Activated CD4-positive, alpha-beta T cell treated with anti-CD3 and anti-CD28 coated beads for 36 hours (primary cell): Measurements from ENCODE around the gene GJB2. TPM values are rescaled to one million over a fixed set of nuclear protein-coding genes. Genes with fewer than 3 reads are reported as not detected.

ENCODE experiments used
- ATAC-seq: fragments of 200-7000 bp; cut with Tn5 transposase; one replicate; pipeline ENCODE4 v1.10.0; 2021; ENCODE audit warnings: mild to moderate bottlenecking, moderate library complexity
- CTCF ChIA-PET: fragments of 350-600 bp; sonication (Branson Sonifier 250); formaldehyde crosslinking; loops from one replicate; lab custom pipeline; 2021; ENCODE audit warnings: antibody characterized with exemption; lab: Charles Lee
- POLR2A ChIA-PET: fragments of 350-600 bp; sonication (Branson Sonifier 250); formaldehyde crosslinking; loops from one replicate; lab custom pipeline; 2021; ENCODE audit warnings: antibody characterized with exemption, inconsistent platforms; lab: Charles Lee
- DNase-seq: peaks from one replicate; pipeline ENCODE4 v3.0.0-alpha.2; 2020
- H3K27ac Mint-ChIP-seq: one replicate; pipeline ENCODE4 v1.8.0; 2021; ENCODE audit warnings: mixed read lengths
- H3K27me3 Mint-ChIP-seq: one replicate; pipeline ENCODE4 v1.8.0; 2021; ENCODE audit warnings: mixed read lengths
- H3K36me3 Mint-ChIP-seq: one replicate; pipeline ENCODE4 v1.8.0; 2021; ENCODE audit warnings: low read depth, mixed read lengths
- H3K4me1 Mint-ChIP-seq: one replicate; pipeline ENCODE4 v1.8.0; 2021; ENCODE audit warnings: mixed read lengths
- H3K4me3 Mint-ChIP-seq: one replicate; pipeline ENCODE4 v1.8.0; 2021; ENCODE audit warnings: mild to moderate bottlenecking, moderate library complexity, mixed read lengths
- H3K9me3 Mint-ChIP-seq: one replicate; pipeline ENCODE4 v1.8.0; 2021; ENCODE audit warnings: low read depth, mixed read lengths
- intact Hi-C, 2 experiments: fragments of 100-400 bp; cut with DNase I in 1 of 2; cut with micrococcal nuclease in 1 of 2; formaldehyde crosslinking; loops; one replicate each; pipeline versions ENCODE4 v1.14.2 to v1.15.1; 2022 to 2024; cut with DNase I, micrococcal nuclease
- total RNA-seq, 2 experiments: library from RNA; stranded (reverse); gene quantifications; one replicate each; pipeline ENCODE4 v1.2.3, GENCODE V29; 2021

GJB2 gene
- total RNA-seq, 2 experiments from 2014 or later, result 9.0 to 9.9 TPM

DNA sequence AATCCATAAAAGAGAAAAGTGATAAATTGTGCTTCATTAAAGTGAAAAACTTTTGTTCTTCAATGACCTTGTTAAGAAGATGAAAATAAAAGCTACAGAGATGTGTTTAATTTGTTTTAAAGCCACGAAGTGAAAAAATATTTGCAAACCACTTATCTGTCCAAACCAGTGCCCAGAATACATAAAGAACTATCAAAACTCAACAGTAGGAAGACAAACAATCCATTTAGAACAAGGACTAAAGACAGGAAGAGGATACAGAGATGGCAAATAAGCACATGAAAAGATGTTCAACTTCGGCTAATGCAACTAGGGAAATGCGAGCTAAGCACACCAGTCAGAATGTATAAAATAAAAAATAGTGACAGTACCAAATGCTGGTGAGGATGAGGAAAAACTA is 24.4 kb upstream of the GJB2 start:
- Mint-ChIP-seq H3K9me3 (no peaks in the 10 kb centered on the region), H3K36me3 (no peaks in the 10 kb centered on the region), H3K27ac (no peak overlapping the region), H3K27me3 (no peaks in the 10 kb centered on the region), H3K4me1 (peaks cover 17% of the 10 kb centered on the region), H3K4me3 (no peak overlapping the region)
- ATAC-seq, result no peak
- ChIA-PET CTCF (interaction anchor here (1.1 to 1.8 kb wide), 3 partner anchors 14 to 34 kb away, joined by 3 to 4 read pairs (median 3); no protein-coding TSS in a partner anchor), POLR2A (interaction anchor here (0.5 to 0.6 kb wide), 2 partner anchors 101 to 323 kb away, joined by 3 to 6 read pairs; no protein-coding TSS in a partner anchor)
- intact Hi-C loops, result no loop called here
- no peak for DNase-seq

DNA sequence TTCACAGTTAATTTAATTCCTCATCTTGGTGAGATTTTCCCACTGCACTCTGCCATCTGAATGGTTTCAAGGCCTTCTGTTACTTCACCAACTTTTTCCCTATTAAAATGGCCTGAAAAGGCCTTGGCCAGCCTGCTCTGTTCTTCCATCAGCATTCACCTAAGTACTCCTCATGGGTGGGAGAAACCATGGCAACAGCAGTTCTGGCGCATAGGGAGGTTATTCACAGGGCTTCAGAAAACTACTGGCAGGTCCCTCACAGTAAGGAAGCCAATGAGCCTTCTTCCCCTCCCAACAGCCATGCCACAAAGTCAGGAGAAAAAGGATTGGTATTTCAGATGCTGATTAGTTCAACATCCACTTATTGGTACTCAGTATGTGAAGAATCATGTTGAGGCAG is 17.2 kb upstream of the GJB2 start:
- no peaks in the 10 kb centered on the region for H3K9me3 Mint-ChIP-seq
- peaks cover 6% of the 10 kb centered on the region for H3K27me3 Mint-ChIP-seq
- CTCF ChIA-PET, result interaction anchor here (0.5 to 1.9 kb wide), 2 partner anchors 13 to 109 kb away, joined by 3 to 10 read pairs; no protein-coding TSS in a partner anchor
- no peak for DNase-seq
- H3K4me3 Mint-ChIP-seq, result no peak overlapping the region
- H3K27ac Mint-ChIP-seq, result no peak overlapping the region
- H3K4me1 Mint-ChIP-seq, result no peaks in the 10 kb centered on the region
- no peak for ATAC-seq
- no peaks in the 10 kb centered on the region for H3K36me3 Mint-ChIP-seq
- intact Hi-C loops, result no loop called here
- POLR2A ChIA-PET, result no interaction called here

DNA sequence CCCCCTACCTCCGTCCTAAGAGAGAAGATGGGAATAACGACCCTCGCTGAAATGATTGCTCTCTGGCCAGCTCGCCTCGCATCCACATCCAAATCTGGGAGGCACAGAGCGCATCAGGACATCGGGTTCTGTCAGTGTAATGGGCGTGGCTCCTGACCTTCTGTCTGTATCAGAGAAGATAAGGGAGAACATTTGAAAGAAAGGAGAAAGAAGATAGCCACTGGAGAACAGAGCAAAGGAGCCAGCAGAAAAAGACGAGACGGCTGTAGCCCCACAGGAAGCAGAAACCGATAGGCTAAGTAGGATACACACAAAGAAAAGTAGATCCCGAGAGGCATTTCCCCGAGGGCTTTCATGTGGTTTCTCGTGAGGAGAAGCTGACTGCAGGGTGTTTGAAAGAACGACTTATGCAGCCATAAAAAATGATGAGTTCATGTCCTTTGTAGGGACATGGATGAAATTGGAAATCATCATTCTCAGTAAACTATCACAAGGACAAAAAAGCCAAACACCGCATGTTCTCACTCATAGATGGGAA is 14.0 kb upstream of the GJB2 start:
- ATAC-seq, result no peak
- no peak overlapping the region for H3K27ac Mint-ChIP-seq
- DNase-seq, result no peak
- no peaks in the 10 kb centered on the region for H3K4me1 Mint-ChIP-seq
- H3K27me3 Mint-ChIP-seq, result peaks cover 6% of the 10 kb centered on the region
- intact Hi-C loops, result no loop called here
- peaks cover under 1% of the 10 kb centered on the region for H3K36me3 Mint-ChIP-seq
- ChIA-PET CTCF (interaction anchor here (1.1 kb wide), 1 partner anchor 9 kb away, joined by 4 read pairs; no protein-coding TSS in a partner anchor), POLR2A (no interaction called here)
- no peaks in the 10 kb centered on the region for H3K9me3 Mint-ChIP-seq
- no peak overlapping the region for H3K4me3 Mint-ChIP-seq

DNA sequence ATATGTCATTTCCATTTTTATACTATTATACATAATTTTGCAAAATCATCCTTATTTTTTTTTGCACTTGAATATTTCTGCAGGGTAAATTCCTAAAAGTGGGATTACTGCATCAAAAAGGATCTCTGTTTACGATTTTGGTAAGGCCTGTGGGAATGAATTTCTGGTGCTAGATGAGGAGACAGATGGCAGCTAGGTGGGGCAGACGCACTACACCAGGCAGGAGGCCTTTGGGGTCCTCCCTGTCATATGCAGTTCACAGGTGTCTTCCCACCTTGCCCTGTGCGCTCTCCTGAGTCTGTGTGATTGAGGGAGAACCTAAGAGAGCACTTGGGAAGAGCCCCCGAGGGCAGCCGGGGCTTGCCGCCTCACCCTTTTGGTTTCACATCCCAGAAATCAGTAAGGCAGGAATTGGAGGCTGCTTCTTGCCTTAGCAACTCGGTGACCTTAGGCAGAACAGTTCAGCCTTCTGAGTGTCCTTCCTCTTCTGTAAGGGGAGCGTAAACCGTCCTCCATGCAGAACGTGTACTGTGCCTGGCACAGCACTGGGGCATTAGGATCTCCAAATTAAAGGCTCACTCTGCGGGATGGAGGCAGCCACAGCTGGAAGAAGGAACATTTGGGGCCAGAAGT is 13.4 kb upstream of the GJB2 start:
- Mint-ChIP-seq H3K27me3 (peaks cover 6% of the 10 kb centered on the region), H3K27ac (no peak overlapping the region), H3K4me1 (no peaks in the 10 kb centered on the region), H3K9me3 (no peaks in the 10 kb centered on the region), H3K4me3 (no peak overlapping the region), H3K36me3 (peaks cover 1% of the 10 kb centered on the region)
- ChIA-PET CTCF (interaction anchor here (1.0 to 1.1 kb wide), 2 partner anchors 9 to 280 kb away, joined by 3 to 4 read pairs; no protein-coding TSS in a partner anchor), POLR2A (no interaction called here)
- intact Hi-C loops, result no loop called here
- ATAC-seq (no peak), DNase-seq (no peak)

DNA sequence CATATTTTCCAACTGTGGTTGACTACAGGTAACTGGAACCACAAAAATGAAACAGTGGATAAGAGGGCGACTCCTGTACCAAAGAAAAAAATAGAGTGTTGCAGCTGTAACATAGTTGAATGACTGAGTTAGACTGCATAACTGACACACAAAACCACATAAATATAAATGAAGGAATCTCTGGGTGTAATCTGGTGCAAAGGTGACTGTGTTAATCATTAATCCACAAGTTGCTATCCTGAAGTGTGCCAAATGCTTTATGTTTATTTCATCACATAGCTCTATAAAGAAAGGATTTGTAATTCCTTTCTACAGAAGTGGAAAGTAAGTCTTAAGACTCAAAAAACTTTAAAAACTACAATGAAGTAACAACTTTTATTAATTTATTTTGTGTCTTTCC is 6.0 kb upstream of the GJB2 start:
- peaks cover 19% of the 10 kb centered on the region for H3K4me1 Mint-ChIP-seq
- ATAC-seq (no peak), DNase-seq (no peak)
- H3K27ac Mint-ChIP-seq, result no peak overlapping the region
- intact Hi-C loops, result loop anchor here (5.0 to 10.0 kb wide), 5 partner anchors 94 to 729 kb away; no protein-coding TSS in a partner anchor
- ChIA-PET POLR2A (no interaction called here), CTCF (interaction anchor here (0.5 to 5.9 kb wide), 8 partner anchors 32 to 805 kb away, joined by 3 to 87 read pairs (median 4); no protein-coding TSS in a partner anchor)
- H3K4me3 Mint-ChIP-seq, result no peak overlapping the region
- peaks cover 27% of the 10 kb centered on the region for H3K27me3 Mint-ChIP-seq
- peaks cover 1% of the 10 kb centered on the region for H3K36me3 Mint-ChIP-seq
- H3K9me3 Mint-ChIP-seq, result no peaks in the 10 kb centered on the region

DNA sequence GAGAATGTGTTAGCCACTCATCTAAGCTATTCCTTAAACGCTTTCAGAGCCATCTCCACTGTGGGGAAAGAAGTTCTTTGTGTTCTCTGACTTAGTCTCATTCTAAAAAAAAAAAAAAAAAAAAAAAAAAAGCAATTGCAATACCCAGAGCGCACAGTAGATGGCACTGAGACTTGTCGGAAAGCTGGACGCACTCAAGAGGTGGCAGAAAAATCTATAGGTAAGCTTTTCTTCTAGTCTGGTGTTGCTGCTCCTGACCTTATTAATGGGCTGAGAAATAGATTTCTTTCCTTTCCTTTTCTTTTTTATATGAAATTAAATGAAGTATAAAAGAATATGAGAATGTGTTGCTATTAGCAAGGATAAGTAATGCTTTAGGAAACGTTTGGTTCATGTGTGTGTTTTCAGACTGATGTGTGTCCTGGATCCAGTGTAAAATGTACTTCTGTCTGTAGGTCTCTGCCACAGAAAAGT is 4.7 kb upstream of the GJB2 start:
- peaks cover 28% of the 10 kb centered on the region for H3K27me3 Mint-ChIP-seq
- CTCF ChIA-PET, result interaction anchor here (0.5 to 5.9 kb wide), 42 partner anchors 9 to 1747 kb away, joined by 3 to 87 read pairs (median 4); partner anchors contain the start of gene IL17D
- H3K36me3 Mint-ChIP-seq, result peaks cover 1% of the 10 kb centered on the region
- no peak overlapping the region for H3K4me3 Mint-ChIP-seq
- no peaks in the 10 kb centered on the region for H3K9me3 Mint-ChIP-seq
- POLR2A ChIA-PET, result interaction anchor here (0.5 to 1.1 kb wide), 2 partner anchors 89 to 328 kb away, joined by 4 to 6 read pairs; partner anchors contain the start of gene CRYL1
- peak; percentile 41 for ATAC-seq
- no peak overlapping the region for H3K27ac Mint-ChIP-seq
- intact Hi-C loops, result loop anchor here (1.0 to 10.0 kb wide), 7 partner anchors 95 to 730 kb away; no protein-coding TSS in a partner anchor
- peaks cover 21% of the 10 kb centered on the region for H3K4me1 Mint-ChIP-seq
- peak; percentile 41 for DNase-seq

DNA sequence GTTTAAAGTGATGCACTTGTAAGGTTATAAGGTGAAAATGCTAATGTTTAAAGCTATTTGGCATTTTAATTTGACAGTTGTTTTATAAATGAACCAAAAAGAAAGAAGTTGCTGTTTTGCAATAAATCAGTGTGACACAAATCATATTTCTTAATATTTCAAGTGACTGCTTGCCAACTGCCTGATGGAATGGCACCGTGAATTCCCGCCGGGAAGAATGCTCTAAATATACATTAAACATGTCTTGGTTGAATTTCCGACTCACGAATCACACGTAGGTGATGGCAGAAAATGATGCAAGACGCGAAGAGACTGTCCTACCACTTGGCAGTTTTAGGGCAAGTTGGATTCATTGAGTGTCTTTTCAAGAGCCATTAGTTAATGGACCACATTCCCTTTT is 3.1 kb upstream of the GJB2 start:
- CTCF ChIA-PET, result interaction anchor here (0.6 to 5.9 kb wide), 12 partner anchors 9 to 319 kb away, joined by 3 to 87 read pairs (median 3); no protein-coding TSS in a partner anchor
- Mint-ChIP-seq H3K4me3 (no peak overlapping the region), H3K4me1 (peaks cover 24% of the 10 kb centered on the region), H3K27ac (no peak overlapping the region), H3K9me3 (no peaks in the 10 kb centered on the region), H3K36me3 (no peaks in the 10 kb centered on the region), H3K27me3 (peaks cover 40% of the 10 kb centered on the region)
- DNase-seq (no peak), ATAC-seq (no peak)
- intact Hi-C loops, result loop anchor here (5.0 to 10.0 kb wide), 5 partner anchors 96 to 732 kb away; no protein-coding TSS in a partner anchor
- POLR2A ChIA-PET, result interaction anchor here (0.6 kb wide), 1 partner anchor 280 kb away, joined by 3 read pairs; no protein-coding TSS in a partner anchor

DNA sequence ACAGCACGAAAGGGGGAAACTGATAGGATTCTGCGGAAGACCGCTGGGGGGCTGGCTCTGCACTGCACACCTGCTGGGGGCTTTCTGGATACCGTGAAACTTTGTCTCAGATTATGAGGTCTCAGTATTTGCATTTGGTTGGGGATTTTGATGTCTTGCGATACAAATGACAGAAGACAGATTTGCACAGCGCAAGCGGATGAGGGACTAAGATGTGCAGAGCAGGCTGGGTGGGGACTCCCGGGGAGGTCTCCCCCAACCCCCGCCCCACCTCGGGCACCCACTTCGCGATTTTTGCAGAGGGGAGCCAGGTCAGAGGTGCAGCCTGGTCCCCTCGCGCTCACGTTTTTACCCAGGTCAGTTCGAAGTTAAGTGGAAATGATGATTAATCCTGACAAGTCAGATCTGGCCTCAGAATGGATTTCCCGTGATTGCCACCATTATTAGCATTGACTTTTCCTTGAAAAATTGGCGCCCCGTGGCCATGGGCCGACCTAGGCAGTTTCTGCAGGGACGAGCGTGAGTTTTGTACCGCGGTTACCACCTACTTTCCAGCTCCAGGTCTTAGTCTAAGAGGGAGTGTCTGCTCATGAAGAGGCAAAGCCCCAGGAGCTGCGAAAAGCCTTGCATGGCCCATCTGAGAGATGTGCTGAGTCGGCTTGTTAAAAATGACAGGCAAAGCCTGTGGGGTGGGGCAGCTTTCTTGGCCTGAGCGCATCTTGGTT is 1.3 kb upstream of the GJB2 start:
- DNase-seq, result peak; percentile 53
- Mint-ChIP-seq H3K9me3 (no peaks in the 10 kb centered on the region), H3K4me1 (peaks cover 20% of the 10 kb centered on the region), H3K36me3 (no peaks in the 10 kb centered on the region), H3K27ac (no peak overlapping the region), H3K4me3 (peak overlapping the region; percentile 61), H3K27me3 (peaks cover 47% of the 10 kb centered on the region)
- ChIA-PET POLR2A (no interaction called here), CTCF (interaction anchor here (0.7 to 5.9 kb wide), 8 partner anchors 11 to 301 kb away, joined by 3 to 87 read pairs (median 4); no protein-coding TSS in a partner anchor)
- peak; percentile 57 for ATAC-seq
- intact Hi-C loops, result loop anchor here (5.0 to 10.0 kb wide), 2 partner anchors 508 to 731 kb away; partner anchors contain the start of gene IL17D (in 2 of the 2)

DNA sequence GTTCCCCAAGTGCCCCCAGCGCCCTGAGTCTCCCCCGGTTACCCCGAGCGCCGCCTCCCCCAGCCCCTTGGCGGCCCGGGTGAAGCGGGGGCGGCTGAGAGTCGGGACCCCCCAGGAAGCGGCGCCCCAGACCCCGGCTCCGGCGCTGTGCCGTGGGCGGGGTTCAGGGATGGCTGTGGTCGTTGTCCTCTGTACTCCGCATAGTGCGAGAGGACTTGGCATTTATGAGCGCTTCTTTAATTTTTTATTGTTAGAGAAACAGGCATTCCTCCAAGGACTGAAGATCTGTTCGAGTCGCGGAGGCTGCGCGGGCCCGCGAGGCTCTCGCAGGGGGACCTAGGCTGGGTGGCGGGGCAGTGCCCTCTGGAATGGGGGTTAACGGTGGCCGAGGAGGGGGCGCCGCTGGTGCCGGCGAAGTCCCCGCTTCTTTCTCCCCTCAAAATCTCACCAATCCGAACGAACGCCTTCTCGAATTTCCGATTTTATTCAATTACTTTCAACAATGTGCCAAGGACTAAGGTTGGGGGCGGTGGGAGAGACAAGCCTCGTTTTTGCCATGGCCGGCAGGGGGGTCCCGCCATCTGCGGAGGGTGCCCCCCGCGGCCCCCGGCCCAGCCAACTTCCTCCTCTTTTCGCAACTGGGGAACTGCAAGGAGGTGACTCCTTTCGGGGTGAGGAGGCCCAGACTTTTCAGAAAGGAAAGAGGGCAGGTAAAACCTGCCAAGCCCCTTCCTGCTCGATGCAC is 596 bp upstream of the GJB2 start:
- Mint-ChIP-seq H3K4me1 (peaks cover 20% of the 10 kb centered on the region), H3K27me3 (peaks cover 48% of the 10 kb centered on the region), H3K27ac (no peak overlapping the region), H3K36me3 (no peaks in the 10 kb centered on the region), H3K4me3 (peak overlapping the region; percentile 61), H3K9me3 (no peaks in the 10 kb centered on the region)
- ATAC-seq (no peak), DNase-seq (peak; percentile 20)
- ChIA-PET CTCF (interaction anchor here (0.7 kb wide), 1 partner anchor 11 kb away, joined by 4 read pairs; no protein-coding TSS in a partner anchor), POLR2A (no interaction called here)
- intact Hi-C loops, result loop anchor here (5.0 to 10.0 kb wide), 2 partner anchors 509 to 731 kb away; partner anchors contain the start of gene IL17D (in 2 of the 2)

DNA sequence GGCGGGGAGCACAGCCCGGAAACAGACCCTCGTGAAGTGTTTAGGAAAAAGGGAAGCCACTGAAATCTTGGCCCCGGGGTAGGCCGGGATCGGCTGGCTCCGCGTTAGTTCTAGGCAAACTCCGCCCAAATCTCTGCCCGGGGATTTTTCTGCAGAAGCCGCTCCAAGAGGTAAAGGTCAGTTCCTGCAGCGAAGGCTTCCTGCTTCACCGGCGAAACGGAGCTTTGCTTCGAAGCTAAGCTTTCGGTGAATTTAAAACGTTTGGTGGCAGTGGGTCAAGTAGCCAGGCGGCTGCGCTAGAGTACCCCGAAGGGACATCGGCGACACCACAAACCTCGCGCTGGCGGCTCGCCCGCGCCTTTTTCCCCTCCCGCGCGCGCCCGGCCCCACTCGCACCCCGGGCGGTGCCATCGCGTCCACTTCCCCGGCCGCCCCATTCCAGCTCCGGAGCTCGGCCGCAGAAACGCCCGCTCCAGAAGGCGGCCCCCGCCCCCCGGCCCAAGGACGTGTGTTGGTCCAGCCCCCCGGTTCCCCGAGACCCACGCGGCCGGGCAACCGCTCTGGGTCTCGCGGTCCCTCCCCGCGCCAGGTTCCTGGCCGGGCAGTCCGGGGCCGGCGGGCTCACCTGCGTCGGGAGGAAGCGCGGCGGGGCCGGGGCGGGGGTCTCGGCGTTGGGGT is 441 bp downstream of the GJB2 start:
- CTCF ChIA-PET, result interaction anchor here (0.6 to 1.9 kb wide), 6 partner anchors 10 to 344 kb away, joined by 3 to 6 read pairs (median 4); no protein-coding TSS in a partner anchor
- POLR2A ChIA-PET, result no interaction called here
- Mint-ChIP-seq H3K27me3 (peaks cover 48% of the 10 kb centered on the region), H3K9me3 (no peaks in the 10 kb centered on the region), H3K27ac (no peak overlapping the region), H3K4me1 (peaks cover 20% of the 10 kb centered on the region), H3K4me3 (peak overlapping the region; percentile 65), H3K36me3 (no peaks in the 10 kb centered on the region)
- intact Hi-C loops, result loop anchor here (5.0 to 10.0 kb wide), 2 partner anchors 510 to 733 kb away; partner anchors contain the start of gene IL17D (in 2 of the 2)
- ATAC-seq (no peak), DNase-seq (peak; percentile 52)
